ENCODE data around the gene OSCP1.
A peak's percentile ranks its signal among the peaks of the same experiment; 100 is the strongest.

Gene OSCP1

DNA sequence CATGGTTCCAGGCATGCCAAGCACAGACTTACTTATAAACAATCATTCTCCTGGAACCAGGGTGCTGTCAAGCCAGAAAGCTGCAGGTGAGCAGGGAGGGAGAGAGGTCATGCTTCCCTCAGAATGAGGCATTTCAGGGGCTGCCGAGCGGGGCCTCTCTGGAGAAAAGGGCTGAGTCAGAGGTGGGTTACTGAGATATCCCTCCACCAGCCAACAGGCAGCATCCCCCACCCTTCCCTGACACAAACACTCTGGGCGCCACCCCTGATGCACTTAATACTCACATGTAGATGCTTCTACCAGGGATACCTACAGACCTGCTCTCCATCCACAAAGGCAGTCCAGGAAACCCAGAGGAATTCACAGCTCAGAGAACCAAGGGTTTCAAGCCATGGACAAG, 77.6 kb downstream of the OSCP1 start:
- TF ChIP-seq, protein P1, sequence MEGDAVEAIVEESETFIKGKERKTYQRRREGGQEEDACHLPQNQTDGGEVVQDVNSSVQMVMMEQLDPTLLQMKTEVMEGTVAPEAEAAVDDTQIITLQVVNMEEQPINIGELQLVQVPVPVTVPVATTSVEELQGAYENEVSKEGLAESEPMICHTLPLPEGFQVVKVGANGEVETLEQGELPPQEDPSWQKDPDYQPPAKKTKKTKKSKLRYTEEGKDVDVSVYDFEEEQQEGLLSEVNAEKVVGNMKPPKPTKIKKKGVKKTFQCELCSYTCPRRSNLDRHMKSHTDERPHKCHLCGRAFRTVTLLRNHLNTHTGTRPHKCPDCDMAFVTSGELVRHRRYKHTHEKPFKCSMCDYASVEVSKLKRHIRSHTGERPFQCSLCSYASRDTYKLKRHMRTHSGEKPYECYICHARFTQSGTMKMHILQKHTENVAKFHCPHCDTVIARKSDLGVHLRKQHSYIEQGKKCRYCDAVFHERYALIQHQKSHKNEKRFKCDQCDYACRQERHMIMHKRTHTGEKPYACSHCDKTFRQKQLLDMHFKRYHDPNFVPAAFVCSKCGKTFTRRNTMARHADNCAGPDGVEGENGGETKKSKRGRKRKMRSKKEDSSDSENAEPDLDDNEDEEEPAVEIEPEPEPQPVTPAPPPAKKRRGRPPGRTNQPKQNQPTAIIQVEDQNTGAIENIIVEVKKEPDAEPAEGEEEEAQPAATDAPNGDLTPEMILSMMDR (IDR thresholded peaks at IDR 0.05; ENCODE audit: low read depth, low read length) = no peak
- TF ChIP-seq POLR2A (IDR thresholded peaks at IDR 0.05; ENCODE audit: extremely low read depth, insufficient read length) (no peak), MYC (IDR thresholded peaks at IDR 0.05; ENCODE audit: low read depth, low read length) (no peak)
- TF ChIP-seq, protein P2, sequence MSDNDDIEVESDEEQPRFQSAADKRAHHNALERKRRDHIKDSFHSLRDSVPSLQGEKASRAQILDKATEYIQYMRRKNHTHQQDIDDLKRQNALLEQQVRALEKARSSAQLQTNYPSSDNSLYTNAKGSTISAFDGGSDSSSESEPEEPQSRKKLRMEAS (IDR thresholded peaks at IDR 0.05; ENCODE audit: low read depth, low read length) = no peak
- peak; percentile 58 for DNase-seq (ENCODE audit: low read depth)
- H3K4me3 ChIP-seq (ENCODE audit: low read depth, low read length) = no peak overlapping the region

DNA sequence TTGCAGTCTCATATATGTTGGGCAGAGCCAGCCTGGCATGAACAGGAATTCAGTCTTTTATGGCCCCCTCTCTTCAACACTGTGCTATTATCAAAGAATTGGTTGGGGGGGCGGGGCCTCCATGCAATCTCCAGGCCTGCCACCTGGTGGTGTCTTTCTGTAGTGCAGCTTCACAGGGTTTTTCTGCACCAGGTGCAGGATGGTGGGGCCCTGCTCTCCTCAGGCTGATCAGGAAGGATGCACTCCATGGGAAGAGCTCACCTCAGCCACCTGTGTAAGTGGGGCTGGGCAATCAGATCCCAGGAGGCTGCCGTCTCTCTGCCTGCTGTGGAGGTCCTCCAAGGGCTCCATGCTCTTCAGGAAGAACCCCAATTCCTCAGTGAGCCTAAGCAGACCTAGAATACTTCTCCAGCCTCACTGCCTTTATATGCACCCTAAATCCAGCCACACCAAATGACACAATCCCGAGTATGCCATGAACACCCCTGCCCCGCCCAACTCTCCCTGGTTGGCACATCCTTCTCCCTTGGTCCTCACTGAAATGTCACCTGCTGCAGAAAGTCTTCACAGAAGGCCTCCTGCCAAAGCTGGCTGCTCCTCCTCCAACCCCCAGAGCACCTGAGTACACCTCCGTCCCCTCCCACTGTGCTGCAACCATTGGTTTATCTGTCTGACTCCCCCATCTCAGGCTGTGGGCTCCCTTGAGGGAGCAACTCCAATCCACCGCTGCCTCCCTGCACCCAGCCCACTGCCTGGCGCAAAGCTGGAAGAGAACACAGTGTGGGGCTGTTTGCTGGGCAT, 81.0 kb downstream of the OSCP1 start:
- TF ChIP-seq, protein P1 (IDR thresholded peaks at IDR 0.05; ENCODE audit: low read depth, low read length) = peak; percentile 70
- TF ChIP-seq MYC (IDR thresholded peaks at IDR 0.05; ENCODE audit: low read depth, low read length) (peak; percentile 38; the same call in 1 of the 2 replicates), POLR2A (IDR thresholded peaks at IDR 0.05; ENCODE audit: extremely low read depth, insufficient read length) (no peak)
- TF ChIP-seq, protein P2 (IDR thresholded peaks at IDR 0.05; ENCODE audit: low read depth, low read length) = 0 out of 2 replicates have a peak, but pooled peaks have one; percentile 26
- H3K4me3 ChIP-seq (ENCODE audit: low read depth, low read length) = no peak overlapping the region
- peak; percentile 74 for DNase-seq (ENCODE audit: low read depth)
